Inflammatory macrophage treated with lipopolysaccharide for 1 hour (primary cell): Measurements from ENCODE around the gene GLMP.

Experiments
- DNase-seq, 2 donors: peaks; one replicate each; pipeline ENCODE4 v3.0.0-alpha.2; 2020 to 2022

Gene GLMP

DNA sequence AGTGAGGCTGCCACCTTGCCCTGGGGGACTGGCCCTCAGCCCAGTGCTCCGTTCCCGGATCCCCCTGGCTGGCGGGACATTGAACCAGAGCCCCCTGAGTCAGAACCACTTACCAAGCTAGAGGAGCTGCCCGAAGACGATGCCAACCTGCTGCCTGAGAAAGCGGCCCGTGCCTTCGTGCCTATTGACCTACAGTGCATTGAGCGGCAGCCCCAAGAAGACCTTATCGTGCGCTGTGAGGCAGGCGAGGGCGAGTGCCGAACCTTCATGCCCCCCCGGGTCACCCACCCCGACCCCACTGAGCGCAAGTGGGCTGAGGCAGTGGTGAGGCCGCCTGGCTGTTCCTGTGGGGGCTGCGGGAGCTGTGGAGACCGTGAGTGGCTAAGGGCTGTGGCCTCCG, 10.0 kb downstream of the GLMP start:
- no peak for DNase-seq

DNA sequence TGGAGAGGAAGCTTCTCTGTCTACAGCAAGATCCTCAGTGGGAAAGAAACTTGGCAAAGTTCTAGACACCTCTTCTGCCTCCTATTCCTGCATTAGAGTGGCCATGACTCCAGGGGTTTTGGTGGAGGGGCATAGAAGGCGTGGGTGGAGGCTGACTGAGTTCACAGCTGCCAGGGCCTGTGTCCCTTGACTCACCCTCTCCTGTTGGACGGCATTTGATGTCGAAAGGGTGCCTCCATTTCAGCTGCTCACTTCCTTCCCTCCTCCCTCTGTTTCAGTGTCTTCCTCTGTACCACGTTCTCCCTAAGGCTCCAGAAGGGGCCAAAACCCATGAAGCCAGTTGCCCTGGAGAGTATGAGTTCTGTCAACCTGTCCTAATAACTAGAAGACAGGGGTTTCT, 10.7 kb downstream of the GLMP start:
- DNase-seq, result peak; percentile 26 to 31

DNA sequence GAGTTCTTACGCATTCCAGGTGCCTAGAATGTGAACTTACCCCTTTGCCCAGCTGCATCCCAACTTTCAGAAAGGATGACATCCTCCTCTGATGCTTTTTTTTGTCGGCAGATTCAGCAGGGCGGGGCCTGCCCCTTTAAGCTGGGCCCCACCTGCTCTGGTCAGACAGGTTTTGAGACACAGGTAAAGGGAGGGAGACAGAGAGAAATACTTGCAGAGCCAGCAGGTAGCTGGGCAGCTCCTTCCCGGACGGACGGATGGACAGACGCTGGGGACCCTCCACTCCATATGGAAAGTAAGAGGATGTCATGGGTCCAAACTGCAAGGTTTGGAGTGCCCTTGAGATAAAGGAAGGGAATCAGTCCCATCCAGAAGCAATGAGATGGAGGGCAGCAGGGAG, 11.4 kb downstream of the GLMP start, which contains the start of gene TMEM79:
Gene TMEM79, plus strand, starts transcription at position 214 of the 400 bp plus-strand sequence. CDS start 902 bp downstream, outside the sequence.
- no peak for DNase-seq

DNA sequence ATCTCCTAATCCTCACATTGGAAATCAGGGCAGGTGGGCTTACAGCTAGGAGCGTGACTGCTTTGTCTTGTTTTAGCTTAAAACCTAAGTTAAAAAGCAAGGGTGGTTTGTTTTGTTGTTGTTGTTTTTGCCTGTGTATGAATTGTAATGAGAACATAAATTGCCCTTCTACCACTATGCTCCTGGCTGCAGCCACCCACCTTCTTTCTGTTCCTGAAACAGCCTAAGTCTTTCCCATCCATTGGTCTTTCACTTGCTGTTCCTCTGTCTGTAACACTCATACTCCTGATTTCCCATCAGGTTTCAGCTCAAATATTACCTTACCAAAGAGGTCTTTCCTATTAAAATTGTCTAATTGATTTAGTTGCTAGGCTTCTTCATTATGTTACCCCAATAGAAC, 12.0 kb downstream of the GLMP start:
- DNase-seq, result peak; percentile 31 to 37

DNA sequence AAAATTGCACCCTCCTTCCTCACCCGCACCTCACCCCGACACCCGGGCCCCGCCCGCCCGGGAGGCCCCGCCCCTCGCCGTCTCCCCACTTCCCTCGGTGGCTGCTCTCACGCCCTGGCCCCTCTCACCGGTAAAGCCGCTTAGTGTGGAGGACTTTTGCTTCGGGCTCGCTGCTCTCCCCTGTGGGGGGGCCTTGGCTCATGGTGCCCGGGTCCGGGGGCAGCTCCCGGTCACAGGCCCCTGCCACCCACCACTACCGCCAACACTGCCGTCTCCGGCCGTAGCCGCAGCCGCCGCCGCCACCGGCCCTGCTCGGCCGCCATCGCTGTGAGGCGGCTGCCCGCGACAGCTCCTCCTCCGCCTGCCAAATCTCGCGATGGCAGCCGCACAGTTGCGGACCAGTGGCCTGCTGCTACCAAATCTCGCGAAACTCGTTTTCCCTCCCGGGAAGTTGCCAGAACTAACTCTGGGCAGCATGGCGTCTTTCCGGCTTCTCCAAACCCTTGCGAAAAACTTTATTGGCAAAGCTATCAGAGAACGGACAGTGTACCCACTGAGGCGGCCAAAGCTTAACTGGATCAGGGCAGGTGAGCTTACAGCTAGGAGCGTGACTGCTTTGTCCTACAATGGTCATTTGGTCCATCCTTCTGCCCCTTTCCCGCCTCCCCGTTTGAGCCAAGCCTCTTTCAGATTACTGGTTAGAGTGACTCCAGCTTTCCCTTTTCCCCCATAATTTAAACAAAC, 12.8 kb downstream of the GLMP start, which contains the start of gene SMG5:
Gene SMG5, minus strand, starts transcription at position 347 of the 744 bp plus-strand sequence. Its CDS starts 145 bp downstream, at position 202.
- peak; percentile 98 for DNase-seq

DNA sequence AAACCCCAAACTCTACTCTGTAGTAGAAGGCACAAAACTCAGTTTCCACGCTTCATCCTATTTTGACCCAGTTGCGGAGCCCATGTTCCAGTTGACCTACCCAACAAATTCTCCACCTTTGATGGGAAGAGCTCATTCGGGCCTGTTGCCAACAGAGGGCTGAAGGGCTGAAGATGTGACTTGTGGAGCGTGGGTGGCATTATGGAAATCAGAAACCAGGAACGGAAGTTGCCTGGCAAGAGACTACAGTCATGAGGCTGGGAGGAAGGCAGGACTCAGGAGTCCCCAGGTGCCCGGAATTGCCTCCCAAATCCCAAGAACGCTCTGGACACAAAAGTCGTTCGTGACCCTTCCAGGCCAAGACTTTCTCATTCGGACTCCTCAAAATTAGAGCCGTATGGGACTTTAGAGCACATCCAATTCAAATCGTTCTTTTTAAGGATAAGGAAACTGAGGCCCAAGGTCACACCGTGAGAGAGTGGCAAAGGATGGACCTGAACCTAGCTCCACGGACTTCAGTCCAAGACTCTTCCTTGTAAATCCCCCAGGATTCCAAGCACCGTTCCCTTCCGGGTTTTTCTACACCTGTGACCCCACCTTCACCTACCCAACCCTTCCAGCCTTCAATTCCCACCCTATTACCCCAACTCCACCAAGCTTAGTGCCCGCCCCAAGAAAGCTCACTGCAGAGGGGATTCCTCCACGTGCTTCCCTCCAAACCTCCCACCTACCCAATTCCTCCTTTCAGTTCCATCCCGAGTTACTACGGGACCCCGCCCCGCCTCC, 13.6 kb downstream of the GLMP start:
- DNase-seq, result peak; percentile 64 to 84

DNA sequence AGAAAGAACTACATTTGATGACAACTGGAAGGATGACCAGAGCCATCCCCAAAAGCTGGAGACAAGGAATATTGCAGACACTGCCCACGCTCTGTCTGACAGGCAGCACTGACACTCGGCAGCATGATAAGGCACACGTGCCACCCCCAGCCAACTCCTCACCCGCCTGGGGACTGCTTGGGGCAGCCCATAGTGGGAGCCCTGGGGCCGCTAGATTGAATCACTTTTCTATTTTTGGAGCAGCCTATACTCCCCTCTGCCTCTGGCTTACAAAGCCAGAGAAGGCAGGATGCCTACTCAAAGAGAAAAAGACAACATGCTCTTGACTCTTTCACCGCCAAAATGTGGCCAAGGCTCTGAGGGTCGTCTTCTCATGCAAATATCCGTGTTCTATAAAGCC, 14.2 kb downstream of the GLMP start:
- DNase-seq, result peak; percentile 63 to 85

DNA sequence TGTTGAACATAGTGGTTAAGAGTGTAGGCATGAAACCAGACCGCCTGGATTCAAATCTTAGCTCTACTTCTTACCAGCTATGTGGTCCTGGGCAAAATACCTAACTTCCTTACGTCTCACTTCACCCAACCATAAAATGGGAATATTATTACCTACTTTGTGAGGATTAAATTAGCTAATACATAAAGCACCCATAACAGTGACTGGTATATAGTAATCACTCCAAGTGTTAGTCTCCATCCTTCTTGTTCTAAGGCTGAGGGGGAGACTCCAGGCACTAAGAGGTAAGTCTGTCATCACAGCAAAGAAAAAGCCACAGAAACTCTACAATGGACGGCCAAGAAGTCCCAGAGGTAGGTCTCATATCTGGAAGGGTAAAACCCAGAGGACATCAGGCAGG, 15.6 kb downstream of the GLMP start:
- no peak for DNase-seq

DNA sequence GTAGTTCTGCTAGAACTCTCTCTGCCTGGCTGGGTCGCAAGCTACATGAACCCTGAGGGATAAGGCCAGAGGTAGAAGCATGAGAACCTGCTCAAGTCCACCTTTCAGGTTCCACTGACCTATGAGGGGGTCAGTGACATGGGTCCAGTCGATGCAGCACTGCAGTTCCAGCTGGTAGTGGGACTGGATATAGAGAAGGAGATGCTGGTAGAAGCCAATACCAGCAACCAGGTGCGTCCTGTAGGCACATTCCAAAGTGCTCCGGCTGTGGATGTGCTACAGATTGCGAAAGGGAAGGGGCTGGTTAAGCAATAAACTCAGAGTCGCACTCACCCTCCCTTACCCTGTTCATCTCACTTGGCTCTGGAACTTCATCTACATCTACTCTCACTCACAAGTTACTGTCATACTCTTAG, 18.5 kb downstream of the GLMP start:
- peak in 1 of 2 donors; percentile 32 for DNase-seq

DNA sequence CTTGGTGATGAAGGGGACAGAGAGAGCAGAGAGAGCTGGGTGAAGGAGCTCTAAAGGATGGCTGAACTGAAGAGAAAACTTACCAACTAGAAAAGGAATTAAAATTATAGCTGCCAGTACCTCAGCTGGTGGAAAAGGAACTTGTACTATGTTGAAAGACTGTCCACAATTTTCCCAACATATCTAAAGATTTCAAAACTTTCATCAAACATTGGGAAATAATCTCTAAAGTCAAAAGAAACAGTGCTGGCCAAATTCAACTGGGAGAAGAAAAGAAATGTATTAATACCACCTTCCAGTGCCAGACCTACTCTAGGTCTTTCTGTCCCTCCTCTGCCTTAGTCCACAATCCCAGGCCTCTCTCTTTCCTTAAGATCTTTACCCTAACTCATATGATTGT, 18.9 kb downstream of the GLMP start:
- peak; percentile 68 to 74 for DNase-seq

DNA sequence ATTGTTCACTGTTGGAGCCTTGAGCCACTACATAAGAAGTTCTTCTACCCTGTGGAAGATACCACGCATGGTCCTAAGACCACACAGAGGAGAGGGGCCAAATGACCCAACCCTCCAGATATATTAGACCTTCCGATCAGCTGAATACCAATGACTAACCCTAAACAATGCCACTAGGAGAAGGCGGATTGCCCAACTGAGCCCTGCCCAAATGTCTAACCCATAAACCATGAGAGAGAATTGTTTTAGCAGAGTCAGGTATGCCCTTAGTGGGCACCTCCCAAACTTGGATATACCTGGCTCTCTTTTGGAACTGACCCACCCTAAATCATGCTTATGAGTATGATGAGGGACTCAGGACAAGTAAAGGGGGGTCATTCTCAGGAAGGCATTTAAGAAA, 25.2 kb downstream of the GLMP start:
- no peak for DNase-seq

DNA sequence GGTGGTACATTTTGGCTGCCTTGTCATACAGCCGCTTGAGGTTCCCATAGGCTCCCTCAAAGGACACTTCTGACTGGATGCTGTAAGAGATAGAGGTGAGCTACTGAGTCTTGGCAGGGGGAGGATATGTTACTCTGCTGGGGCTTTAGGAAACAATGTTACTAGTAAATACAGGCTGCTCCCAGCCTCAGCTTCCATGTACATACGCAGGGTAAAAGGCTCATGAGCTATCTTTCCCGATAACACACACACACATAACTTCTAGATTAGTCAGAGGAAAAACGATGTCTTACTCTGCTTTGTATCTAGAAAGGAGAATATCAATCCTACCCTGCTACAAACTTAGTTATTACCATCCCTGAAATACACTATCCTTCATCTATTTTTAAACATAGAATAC, 27.1 kb downstream of the GLMP start:
- no peak for DNase-seq

DNA sequence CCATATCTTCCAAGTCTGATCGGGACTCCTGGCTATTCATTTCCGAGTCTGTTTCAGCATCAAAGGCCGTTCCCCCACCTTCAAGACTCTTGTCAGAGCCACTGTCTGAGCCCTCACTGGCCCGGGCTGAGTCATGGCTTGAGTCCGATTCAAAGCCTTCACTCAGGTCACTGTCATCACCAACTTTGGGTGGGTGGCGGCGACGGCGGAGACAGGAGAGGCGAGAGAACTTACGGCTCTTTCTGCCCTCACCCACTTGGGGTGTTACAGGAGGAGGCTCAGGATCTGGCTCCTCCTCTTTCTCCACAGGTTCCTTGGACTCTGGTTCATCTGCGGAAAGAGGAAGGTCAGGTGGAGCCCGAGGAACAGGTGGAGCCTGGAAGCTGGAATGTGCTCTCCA, 29.4 kb downstream of the GLMP start:
- DNase-seq, result no peak

DNA sequence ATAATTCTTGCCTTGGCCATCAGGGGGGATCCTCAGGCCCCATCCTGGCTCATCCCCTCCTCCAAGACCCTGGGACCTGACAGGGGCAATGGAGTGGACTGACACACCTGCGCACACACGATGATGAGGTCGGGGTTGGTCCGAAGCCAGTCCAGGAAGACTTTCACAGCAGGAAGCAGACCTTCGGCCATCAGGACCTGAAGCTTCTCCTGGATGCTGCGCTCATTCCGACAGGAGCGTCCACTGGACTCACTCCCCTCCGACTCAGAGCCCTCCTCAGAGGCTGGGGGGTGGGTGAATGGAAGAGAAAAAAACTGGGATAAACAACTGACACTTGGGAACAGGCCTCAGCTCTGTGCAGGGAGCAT, 32.2 kb downstream of the GLMP start:
- no peak for DNase-seq

DNA sequence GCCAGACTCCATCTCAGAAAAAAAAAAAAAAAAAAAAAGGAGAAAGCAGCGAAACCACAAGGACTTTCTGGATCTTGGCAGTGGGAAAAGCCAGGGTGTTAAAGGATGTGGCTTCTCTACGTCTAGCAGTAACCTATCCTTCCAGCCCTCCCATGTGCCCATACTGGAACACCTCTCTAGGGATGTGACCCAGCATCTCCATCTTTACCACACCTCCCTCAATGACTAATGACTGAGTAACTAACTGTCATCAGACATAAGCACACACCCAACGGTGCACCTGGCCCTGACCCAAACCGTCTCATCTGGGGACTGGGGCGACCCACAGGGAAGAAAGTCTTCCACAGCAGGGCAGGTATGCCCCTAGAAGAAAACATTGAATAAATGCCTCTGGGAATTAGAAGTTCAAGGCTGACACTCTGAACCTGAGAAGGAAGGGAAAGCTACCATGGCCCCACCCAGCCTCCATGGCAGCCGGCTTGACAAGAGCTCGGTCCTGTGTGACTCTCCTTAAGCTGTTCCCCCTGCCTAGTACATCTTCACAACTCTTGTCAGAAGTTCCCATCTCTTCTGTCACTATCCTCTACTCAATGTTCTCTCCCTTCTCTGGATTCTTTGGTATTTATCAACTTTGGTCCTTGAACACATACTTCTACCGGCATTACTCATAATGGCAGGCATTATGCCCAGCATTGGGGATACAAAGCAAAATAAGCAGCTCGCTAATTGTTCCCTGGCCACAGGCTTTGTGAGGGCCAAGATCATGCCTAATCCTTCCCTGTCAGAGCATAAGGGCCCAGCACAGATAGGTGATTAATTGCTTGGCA, 32.8 kb downstream of the GLMP start:
- DNase-seq, result no peak

DNA sequence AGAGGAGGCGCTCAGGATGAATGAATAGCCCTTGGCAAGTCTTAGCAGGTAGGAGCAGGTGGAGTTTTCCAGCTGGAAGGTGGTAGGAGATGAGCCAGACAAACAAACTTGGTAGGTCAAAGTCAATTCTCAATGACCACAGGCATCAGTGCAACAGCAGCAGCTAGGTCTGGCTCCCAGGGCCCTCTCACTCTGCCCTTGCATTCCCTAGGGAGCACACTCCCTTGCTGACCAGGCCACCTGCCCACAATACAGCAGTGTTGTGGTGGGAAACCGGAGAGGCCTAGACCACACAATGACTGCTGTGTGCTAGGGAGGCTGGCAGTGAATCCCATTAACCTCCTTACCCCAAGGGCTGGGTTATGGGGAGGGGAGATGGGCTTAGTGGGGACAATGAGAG, 34.6 kb downstream of the GLMP start:
- no peak for DNase-seq

DNA sequence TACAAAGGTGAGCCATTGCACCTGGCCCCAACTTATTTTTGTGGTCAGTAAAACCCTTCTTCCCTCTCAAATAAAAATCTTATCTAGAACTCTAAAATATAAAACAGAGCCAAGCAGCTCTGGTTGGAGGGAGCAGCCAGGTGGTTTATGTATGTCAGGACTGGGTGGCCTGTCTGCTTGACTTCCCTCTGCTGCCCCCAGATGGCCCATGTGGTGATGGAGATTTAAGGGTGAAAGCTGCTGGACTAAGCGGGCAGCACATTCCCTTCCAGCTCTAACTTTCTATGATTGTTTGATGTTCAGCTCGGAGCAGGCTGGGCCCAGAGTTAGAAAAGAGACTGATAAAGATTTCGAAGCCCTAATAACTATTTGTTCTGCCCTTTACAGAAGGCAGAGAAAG, 35.7 kb downstream of the GLMP start:
- DNase-seq, result no peak

DNA sequence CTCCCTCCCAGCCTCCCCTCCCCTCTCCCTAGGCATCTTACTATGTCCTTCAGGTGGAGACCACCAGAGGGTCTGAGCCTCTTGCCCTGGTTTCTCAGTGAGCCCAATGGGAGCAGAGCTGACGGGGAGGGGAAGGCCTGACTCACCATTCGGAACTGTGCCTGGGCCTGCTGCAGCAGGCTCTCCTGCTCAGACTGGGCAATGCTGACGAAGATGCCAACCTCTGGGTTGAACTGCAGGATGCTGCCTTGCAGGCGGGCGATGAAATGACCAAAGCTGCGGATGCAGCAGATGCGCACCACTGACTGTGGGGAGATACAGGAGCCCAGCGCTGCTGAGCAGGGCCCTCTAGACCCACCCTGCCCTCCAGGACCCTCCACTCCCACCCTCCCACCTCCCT, 36.6 kb downstream of the GLMP start:
- no peak for DNase-seq

DNA sequence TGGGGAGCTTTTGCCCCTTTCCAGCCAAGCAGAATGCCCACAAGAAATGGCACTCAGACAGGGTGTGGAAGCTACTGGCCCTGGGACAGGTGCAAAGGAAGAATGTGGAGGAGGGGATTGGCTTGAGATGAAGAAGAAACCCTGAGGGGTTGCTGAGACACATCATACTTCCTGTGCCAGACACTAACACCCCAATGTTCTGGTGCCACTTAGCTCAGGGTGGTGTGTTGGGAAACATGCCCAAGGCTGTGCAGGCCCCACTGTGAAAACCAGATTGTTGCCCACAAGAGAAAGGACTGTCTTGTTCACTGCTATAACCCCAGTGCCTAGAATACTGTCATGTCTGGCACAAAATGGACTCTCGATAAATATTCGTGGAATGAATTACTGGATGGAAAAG, 37.8 kb downstream of the GLMP start:
- DNase-seq, result no peak

DNA sequence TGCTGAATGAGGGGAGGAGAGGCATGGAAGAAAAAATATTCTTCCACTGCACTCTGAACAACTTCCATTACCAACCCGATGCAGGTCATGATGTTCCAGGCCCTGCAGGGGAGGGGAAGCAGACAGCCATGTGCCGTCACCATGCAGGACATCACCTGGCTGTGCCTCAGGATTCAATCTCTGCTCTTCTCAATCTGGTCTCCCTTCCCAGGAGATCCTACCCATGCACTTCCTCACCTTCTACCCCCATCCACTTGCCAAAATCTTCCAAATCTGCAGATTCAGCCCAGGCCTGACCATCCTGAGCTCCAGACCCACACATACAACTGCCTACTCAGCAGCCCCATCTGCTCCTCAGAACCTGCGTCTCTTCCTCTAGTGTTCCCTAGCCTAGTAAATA, 41.8 kb downstream of the GLMP start:
- no peak for DNase-seq

DNA sequence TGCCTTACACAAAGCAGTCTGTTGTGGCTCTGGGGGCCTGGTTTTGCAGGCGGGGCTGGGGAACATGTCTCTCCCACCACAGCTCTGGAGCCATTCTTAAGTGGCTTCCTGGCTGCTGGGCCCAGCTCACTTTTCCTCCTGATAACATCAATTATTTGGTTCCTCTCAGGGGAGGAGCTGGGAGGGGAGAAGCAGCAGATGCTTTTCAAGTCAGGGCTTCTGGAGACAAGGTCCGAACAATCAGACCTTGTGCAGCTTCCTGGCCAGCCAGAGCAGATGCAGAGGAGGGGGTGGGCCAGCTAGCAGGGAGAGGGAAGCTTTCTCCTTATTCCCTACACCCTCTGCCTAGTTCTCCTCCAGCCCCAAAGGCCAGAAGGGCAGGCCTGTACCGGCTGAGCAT, 44.0 kb downstream of the GLMP start:
- DNase-seq, result no peak

DNA sequence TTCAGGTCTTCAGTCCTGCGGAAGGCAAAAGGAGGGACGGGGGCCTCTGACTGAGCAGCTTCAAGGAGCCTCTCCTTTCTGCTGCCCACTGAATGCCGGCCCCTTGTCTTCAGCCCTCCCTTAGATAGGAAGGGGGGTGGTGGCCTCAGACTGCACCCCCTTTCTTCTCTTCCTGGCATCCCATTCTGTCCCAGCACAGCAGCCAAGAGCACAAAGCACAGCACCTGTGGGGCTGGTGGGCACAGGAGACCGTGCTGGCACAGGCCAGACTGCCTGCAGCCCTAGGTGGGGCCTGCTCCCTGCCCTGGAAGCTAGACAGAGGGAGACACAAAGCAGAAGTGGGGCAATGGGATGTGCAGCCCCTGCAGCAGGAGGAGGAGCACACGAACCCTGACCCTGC, 45.9 kb downstream of the GLMP start:
- DNase-seq, result no peak

DNA sequence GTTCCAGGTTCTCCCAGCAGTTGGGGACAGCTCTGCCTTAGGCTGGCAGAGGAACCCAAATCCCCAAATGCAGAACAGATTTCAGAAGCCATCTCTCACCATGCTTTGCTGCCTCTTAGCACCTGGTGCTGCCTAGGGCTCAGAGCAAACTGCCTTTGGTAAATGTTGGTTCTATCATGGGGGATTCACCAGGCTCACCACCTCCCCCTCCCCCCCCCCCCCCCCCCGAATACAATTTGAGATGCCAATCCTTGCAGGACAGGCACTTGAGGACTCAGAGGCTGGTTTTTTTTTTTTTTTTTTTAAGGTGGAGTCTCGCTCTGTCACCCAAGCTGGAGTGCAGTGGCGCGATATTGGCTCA, 47.2 kb downstream of the GLMP start:
- no peak for DNase-seq
